Measurements from ENCODE around the gene KIAA0408. TPM values are rescaled to one million over a fixed set of nuclear protein-coding genes. Genes with fewer than 3 reads are reported as not detected.

Gene KIAA0408
- 1 to 10 TPM; 3.2 to 4.3 (median 3.9) TPM for polyA plus RNA-seq (ENCODE audit: insufficient read length in 4 of 4)

- DNase-seq (ENCODE audit: low read depth in 4 of 4, low spot score in 3 of 4), result peak; percentile 58 to 70 (median 59)
Observed at GRCh38 chr6:127459231-127459641, at the start of gene KIAA0408. KIAA0408 (minus strand) TSS chr6:127459389; CDS start chr6:127453981, 5,408 bp downstream.

GRCh38 chr6:127506894-127507293, 47.7 kb upstream of the KIAA0408 start:
- DNase-seq (ENCODE audit: low read depth in 4 of 4, low spot score in 3 of 4), result no peak

GRCh38 chr6:127503022-127503421, 43.8 kb upstream of the KIAA0408 start:
- DNase-seq (ENCODE audit: low read depth in 4 of 4, low spot score in 3 of 4), result no peak

- DNase-seq (ENCODE audit: low read depth in 4 of 4, low spot score in 3 of 4), result no peak
Observed at GRCh38 chr6:127497410-127497809, 38.2 kb upstream of the KIAA0408 start.

GRCh38 chr6:127496471-127496870, 37.3 kb upstream of the KIAA0408 start:
- no peak for DNase-seq (ENCODE audit: low read depth in 4 of 4, low spot score in 3 of 4)

- no peak for DNase-seq (ENCODE audit: low read depth in 4 of 4, low spot score in 3 of 4)
Observed at GRCh38 chr6:127494240-127494767, 35.1 kb upstream of the KIAA0408 start.

- no peak for DNase-seq (ENCODE audit: low read depth in 4 of 4, low spot score in 3 of 4)
Observed at GRCh38 chr6:127489248-127489647, 30.1 kb upstream of the KIAA0408 start.

GRCh38 chr6:127486934-127487333, 27.7 kb upstream of the KIAA0408 start:
- DNase-seq (ENCODE audit: low read depth in 4 of 4, low spot score in 3 of 4), result no peak

GRCh38 chr6:127484212-127484863, 25.1 kb upstream of the KIAA0408 start:
- no peak for DNase-seq (ENCODE audit: low read depth in 4 of 4, low spot score in 3 of 4)

- no peak for DNase-seq (ENCODE audit: low read depth in 4 of 4, low spot score in 3 of 4)
Observed at GRCh38 chr6:127483399-127484055, 24.3 kb upstream of the KIAA0408 start.

- DNase-seq (ENCODE audit: low read depth in 4 of 4, low spot score in 3 of 4), result no peak
Observed at GRCh38 chr6:127482325-127482724, 23.1 kb upstream of the KIAA0408 start.

- no peak for DNase-seq (ENCODE audit: low read depth in 4 of 4, low spot score in 3 of 4)
Observed at GRCh38 chr6:127481628-127482027, 22.4 kb upstream of the KIAA0408 start.

- no peak for DNase-seq (ENCODE audit: low read depth in 4 of 4, low spot score in 3 of 4)
Observed at GRCh38 chr6:127481111-127481510, 21.9 kb upstream of the KIAA0408 start.

- DNase-seq (ENCODE audit: low read depth in 4 of 4, low spot score in 3 of 4), result no peak
Observed at GRCh38 chr6:127477658-127478057, 18.5 kb upstream of the KIAA0408 start.

GRCh38 chr6:127475823-127476176, 16.6 kb upstream of the KIAA0408 start:
- no peak for DNase-seq (ENCODE audit: low read depth in 4 of 4, low spot score in 3 of 4)

- no peak for DNase-seq (ENCODE audit: low read depth in 4 of 4, low spot score in 3 of 4)
Observed at GRCh38 chr6:127475135-127475822, 16.1 kb upstream of the KIAA0408 start.

- DNase-seq (ENCODE audit: low read depth in 4 of 4, low spot score in 3 of 4), result no peak
Observed at GRCh38 chr6:127471379-127472255, 12.4 kb upstream of the KIAA0408 start.

- no peak for DNase-seq (ENCODE audit: low read depth in 4 of 4, low spot score in 3 of 4)
Observed at GRCh38 chr6:127468936-127469335, 9.7 kb upstream of the KIAA0408 start.

- no peak for DNase-seq (ENCODE audit: low read depth in 4 of 4, low spot score in 3 of 4)
Observed at GRCh38 chr6:127466416-127466815, 7.2 kb upstream of the KIAA0408 start.

GRCh38 chr6:127464881-127465459, 5.8 kb upstream of the KIAA0408 start:
- peak in 3 of 4 donors; percentile 21 to 39 (median 34) for DNase-seq (ENCODE audit: low read depth in 4 of 4, low spot score in 3 of 4)

Measured in left renal pelvis (tissue), 4 donors.